NB4 (cell line): Measurements from ENCODE around the gene APOB.

Experiments used
- CTCF ChIP-seq: IDR thresholded peaks from one replicate; pipeline ENCODE4 v1.5.1; 2012; ENCODE audit warnings: low read depth, low read length
- MAX ChIP-seq: IDR thresholded peaks from 2 replicates; pipeline ENCODE4 v1.6.1; 2011; ENCODE audit warnings: low read depth, low read length
- MYC ChIP-seq: IDR thresholded peaks from 2 replicates; pipeline ENCODE4 v1.6.1; 2011; ENCODE audit warnings: low read depth, low read length
- POLR2A ChIP-seq: IDR thresholded peaks from 2 replicates; pipeline ENCODE4 v1.6.1; 2011; ENCODE audit warnings: mild to moderate bottlenecking; ENCODE audit not compliant: insufficient read length; ENCODE audit errors: extremely low read depth

GRCh38 chr2:21011453-21011852, 32.4 kb downstream of the APOB start:
- TF ChIP-seq CTCF: no peak
- TF ChIP-seq POLR2A: no peak
- no peak for TF ChIP-seq MYC
- TF ChIP-seq MAX: no peak
